Measurements from ENCODE around the gene RBP7.

RBP7 gene

DNA sequence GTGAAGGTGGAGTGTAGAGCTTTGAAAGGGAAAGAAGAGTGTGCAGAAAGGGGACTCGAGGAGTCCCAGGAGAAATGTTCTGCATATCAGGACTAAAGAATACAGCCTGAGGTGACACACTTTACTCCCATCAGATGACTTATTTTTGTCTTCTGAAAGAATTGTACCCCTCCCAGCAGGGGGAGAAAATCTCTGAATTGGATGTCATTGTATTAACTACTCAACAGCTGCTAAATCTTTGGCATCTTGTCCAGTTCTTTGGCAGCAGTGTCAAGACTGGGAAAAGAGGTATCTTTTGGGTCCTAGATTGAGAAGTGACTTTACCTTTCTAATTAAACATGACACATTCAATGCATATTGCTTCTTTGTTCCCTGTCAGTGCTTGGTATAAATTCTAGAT, 54.6 kb downstream of the RBP7 start:
- Histone ChIP-seq H3K27me3 (ENCODE audit: low read depth, low read length) (no peaks in the 10 kb centered on the region), H3K79me2 (ENCODE audit: low read length) (peaks cover 14% of the 10 kb centered on the region), H4K20me1 (ENCODE audit: insufficient read depth, low read length) (no peaks in the 10 kb centered on the region), H3K36me3 (replicated peaks; ENCODE audit: low read depth, low read length) (no peaks in the 10 kb centered on the region), H3K9me3 (ENCODE audit: insufficient read depth, low read length) (no peaks in the 10 kb centered on the region), H3K4me1 (ENCODE audit: low read length) (no peaks in the 10 kb centered on the region), H3K9ac (ENCODE audit: low read length) (no peak overlapping the region), H3K27ac (ENCODE audit: low read length) (no peak overlapping the region), H3K4me3 (ENCODE audit: low read length) (no peak overlapping the region), H2AFZ (ENCODE audit: low read depth, low read length) (no peak overlapping the region), H3K4me2 (ENCODE audit: low read length) (no peak overlapping the region)
- no peak for TF ChIP-seq EZH2phosphoT487 (IDR thresholded peaks at IDR 0.05; ENCODE audit: low read depth)
- TF ChIP-seq, protein P1, sequence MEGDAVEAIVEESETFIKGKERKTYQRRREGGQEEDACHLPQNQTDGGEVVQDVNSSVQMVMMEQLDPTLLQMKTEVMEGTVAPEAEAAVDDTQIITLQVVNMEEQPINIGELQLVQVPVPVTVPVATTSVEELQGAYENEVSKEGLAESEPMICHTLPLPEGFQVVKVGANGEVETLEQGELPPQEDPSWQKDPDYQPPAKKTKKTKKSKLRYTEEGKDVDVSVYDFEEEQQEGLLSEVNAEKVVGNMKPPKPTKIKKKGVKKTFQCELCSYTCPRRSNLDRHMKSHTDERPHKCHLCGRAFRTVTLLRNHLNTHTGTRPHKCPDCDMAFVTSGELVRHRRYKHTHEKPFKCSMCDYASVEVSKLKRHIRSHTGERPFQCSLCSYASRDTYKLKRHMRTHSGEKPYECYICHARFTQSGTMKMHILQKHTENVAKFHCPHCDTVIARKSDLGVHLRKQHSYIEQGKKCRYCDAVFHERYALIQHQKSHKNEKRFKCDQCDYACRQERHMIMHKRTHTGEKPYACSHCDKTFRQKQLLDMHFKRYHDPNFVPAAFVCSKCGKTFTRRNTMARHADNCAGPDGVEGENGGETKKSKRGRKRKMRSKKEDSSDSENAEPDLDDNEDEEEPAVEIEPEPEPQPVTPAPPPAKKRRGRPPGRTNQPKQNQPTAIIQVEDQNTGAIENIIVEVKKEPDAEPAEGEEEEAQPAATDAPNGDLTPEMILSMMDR (IDR thresholded peaks at IDR 0.05; ENCODE audit: low read depth, low read length) = no peak

DNA sequence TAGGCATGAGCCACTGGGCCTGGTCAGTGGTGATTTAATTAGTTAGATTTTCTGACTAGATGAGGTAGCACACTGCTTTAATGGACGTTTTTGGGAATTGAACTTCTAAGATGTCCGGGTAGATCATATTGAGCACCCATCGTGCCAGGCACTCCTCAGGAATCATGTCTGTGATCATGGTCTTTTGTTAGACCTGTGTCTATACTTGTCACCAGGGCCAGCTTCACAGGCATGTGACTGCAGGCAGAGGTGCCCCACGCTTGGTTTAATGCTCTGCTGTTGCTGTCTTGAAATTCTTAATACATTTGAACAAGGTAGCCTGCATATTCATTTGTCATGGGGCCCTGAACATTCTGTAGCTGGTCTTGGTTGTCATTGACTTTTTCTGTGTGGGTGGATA, 55.3 kb downstream of the RBP7 start:
- H3K79me2 ChIP-seq (ENCODE audit: low read length) = peaks cover 8% of the 10 kb centered on the region
- no peaks in the 10 kb centered on the region for H3K4me1 ChIP-seq (ENCODE audit: low read length)
- no peak overlapping the region for H2AFZ ChIP-seq (ENCODE audit: low read depth, low read length)
- H4K20me1 ChIP-seq (ENCODE audit: insufficient read depth, low read length) = no peaks in the 10 kb centered on the region
- H3K27ac ChIP-seq (ENCODE audit: low read length) = no peak overlapping the region
- TF ChIP-seq, protein P1 (IDR thresholded peaks at IDR 0.05; ENCODE audit: low read depth, low read length) = no peak
- no peak for TF ChIP-seq EZH2phosphoT487 (IDR thresholded peaks at IDR 0.05; ENCODE audit: low read depth)
- H3K9ac ChIP-seq (ENCODE audit: low read length) = no peak overlapping the region
- no peaks in the 10 kb centered on the region for H3K9me3 ChIP-seq (ENCODE audit: insufficient read depth, low read length)
- no peak overlapping the region for H3K4me2 ChIP-seq (ENCODE audit: low read length)
- no peaks in the 10 kb centered on the region for H3K36me3 ChIP-seq (replicated peaks; ENCODE audit: low read depth, low read length)
- no peak overlapping the region for H3K4me3 ChIP-seq (ENCODE audit: low read length)
- H3K27me3 ChIP-seq (ENCODE audit: low read depth, low read length) = no peaks in the 10 kb centered on the region

DNA sequence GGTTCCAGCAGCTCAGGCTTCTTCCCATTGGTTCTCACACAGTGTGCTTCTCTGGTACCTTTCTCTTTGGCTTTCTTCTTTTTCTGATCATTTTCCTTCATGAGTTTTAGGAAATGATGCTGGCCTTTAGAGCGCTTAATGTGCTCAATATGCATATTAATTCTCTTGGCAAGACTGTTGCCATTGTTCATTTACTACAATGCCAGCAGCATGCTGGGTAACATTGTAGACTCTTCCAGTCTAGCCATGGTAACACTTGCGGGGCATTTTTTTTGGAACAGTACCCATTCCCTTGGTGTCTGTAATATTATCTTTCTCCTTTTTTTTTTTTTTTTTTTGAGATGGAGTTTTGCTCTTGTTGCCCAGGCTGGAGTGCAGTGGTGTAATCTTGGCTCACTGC, 57.4 kb downstream of the RBP7 start:
- H3K27me3 ChIP-seq (ENCODE audit: low read depth, low read length) = no peaks in the 10 kb centered on the region
- H2AFZ ChIP-seq (ENCODE audit: low read depth, low read length) = no peak overlapping the region
- no peak overlapping the region for H3K4me3 ChIP-seq (ENCODE audit: low read length)
- no peak overlapping the region for H3K27ac ChIP-seq (ENCODE audit: low read length)
- no peak for TF ChIP-seq EZH2phosphoT487 (IDR thresholded peaks at IDR 0.05; ENCODE audit: low read depth)
- TF ChIP-seq, protein P1 (IDR thresholded peaks at IDR 0.05; ENCODE audit: low read depth, low read length) = no peak
- H3K9me3 ChIP-seq (ENCODE audit: insufficient read depth, low read length) = no peaks in the 10 kb centered on the region
- H4K20me1 ChIP-seq (ENCODE audit: insufficient read depth, low read length) = no peaks in the 10 kb centered on the region
- no peaks in the 10 kb centered on the region for H3K4me1 ChIP-seq (ENCODE audit: low read length)
- no peak overlapping the region for H3K9ac ChIP-seq (ENCODE audit: low read length)
- H3K79me2 ChIP-seq (ENCODE audit: low read length) = no peaks in the 10 kb centered on the region
- no peaks in the 10 kb centered on the region for H3K36me3 ChIP-seq (replicated peaks; ENCODE audit: low read depth, low read length)
- no peak overlapping the region for H3K4me2 ChIP-seq (ENCODE audit: low read length)

DNA sequence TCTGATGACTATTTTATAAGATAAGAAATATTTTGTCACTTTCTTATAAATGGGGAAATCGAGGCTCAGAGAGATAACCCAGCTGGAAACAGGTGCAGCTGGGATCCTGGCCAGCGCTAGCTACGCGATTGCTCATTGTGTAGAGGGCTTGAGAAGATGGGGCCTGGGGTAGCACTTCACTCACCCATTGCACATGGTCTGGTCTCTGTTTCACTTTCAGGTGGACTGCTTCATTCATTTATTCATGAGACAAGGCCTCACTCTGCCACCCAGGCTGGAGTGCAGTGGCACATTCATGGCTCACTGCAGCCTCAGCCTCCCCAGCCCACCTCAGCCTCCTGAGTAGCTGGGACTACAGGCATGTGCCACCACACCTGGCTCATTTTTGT, 59.6 kb downstream of the RBP7 start:
- no peak overlapping the region for H3K4me2 ChIP-seq (ENCODE audit: low read length)
- TF ChIP-seq, protein P1 (IDR thresholded peaks at IDR 0.05; ENCODE audit: low read depth, low read length) = no peak
- no peak for TF ChIP-seq EZH2phosphoT487 (IDR thresholded peaks at IDR 0.05; ENCODE audit: low read depth)
- H3K4me1 ChIP-seq (ENCODE audit: low read length) = no peaks in the 10 kb centered on the region
- no peak overlapping the region for H3K9ac ChIP-seq (ENCODE audit: low read length)
- H4K20me1 ChIP-seq (ENCODE audit: insufficient read depth, low read length) = no peaks in the 10 kb centered on the region
- H3K36me3 ChIP-seq (replicated peaks; ENCODE audit: low read depth, low read length) = no peaks in the 10 kb centered on the region
- no peaks in the 10 kb centered on the region for H3K27me3 ChIP-seq (ENCODE audit: low read depth, low read length)
- no peak overlapping the region for H2AFZ ChIP-seq (ENCODE audit: low read depth, low read length)
- H3K9me3 ChIP-seq (ENCODE audit: insufficient read depth, low read length) = no peaks in the 10 kb centered on the region
- H3K4me3 ChIP-seq (ENCODE audit: low read length) = no peak overlapping the region
- no peaks in the 10 kb centered on the region for H3K79me2 ChIP-seq (ENCODE audit: low read length)
- H3K27ac ChIP-seq (ENCODE audit: low read length) = no peak overlapping the region
